ENCODE results near the gene MED14. TPM values are rescaled to one million over a fixed set of nuclear protein-coding genes. Genes with fewer than 3 reads are reported as not detected.
"Not testable (repeated sequence)": the region's sequence is repeated elsewhere in the genome, so short reads cannot be mapped to it uniquely, and the experiment has no call there.

Gene MED14
- total RNA-seq: 10 to 100 TPM; 19.4 to 33.1 (median 24.3) TPM

- peak; percentile 96 for ATAC-seq
- peaks cover 0 to 40% (median 0%) of the 10 kb centered on the region in 3 donors for H3K4me1 ChIP-seq
- no peaks in the 10 kb centered on the region for H3K27me3 ChIP-seq
- H3K4me3 ChIP-seq: peak within 1 kb of the TSS; percentile 72 to 76
- 3% methylated on average over 15 of the region's 88 CpGs; no CpG with 5 or more reads in 1 of the 2 donors for WGBS, 2 donors (ENCODE audit: low coverage in 1 of 2)
- no peaks in the 10 kb centered on the region for H3K36me3 ChIP-seq
- TF ChIP-seq POLR2A (IDR thresholded peaks at IDR 0.05): peak; percentile 49 to 67
- peak; percentile 73 for TF ChIP-seq POLR2AphosphoS5 (IDR thresholded peaks at IDR 0.05)
- peak in 3 of 4 experiments; percentile 50 to 63 (median 53) for TF ChIP-seq CTCF (IDR thresholded peaks at IDR 0.05)
- no peak for TF ChIP-seq EP300 (IDR thresholded peaks at IDR 0.05)
- H3K27ac ChIP-seq: peak within 1 kb of the TSS; percentile 92 to 96 (median 92)
- H3K9me3 ChIP-seq: no peaks in the 10 kb centered on the region
Measured at GRCh38 chrX:40735325-40736169, at the start of gene MED14. Gene MED14 (minus strand): TSS chrX:40735542. CDS start chrX:40735412, 130 bp downstream.

GRCh38 chrX:40784516-40785151 lies 49.3 kb upstream of the MED14 start:
- no peak overlapping the region for H3K27ac ChIP-seq
- TF ChIP-seq POLR2A (IDR thresholded peaks at IDR 0.05): no peak
- no peak for TF ChIP-seq CTCF (IDR thresholded peaks at IDR 0.05)
- no peak for TF ChIP-seq POLR2AphosphoS5 (IDR thresholded peaks at IDR 0.05)
- TF ChIP-seq EP300 (IDR thresholded peaks at IDR 0.05): no peak
- no peak overlapping the region for H3K4me3 ChIP-seq
- ATAC-seq: no peak
- H3K27me3 ChIP-seq: no peaks in the 10 kb centered on the region
- 59 to 76% methylated on average over 3 to 4 of the region's 4 CpGs for WGBS, 2 donors (ENCODE audit: low coverage in 1 of 2)
- H3K36me3 ChIP-seq: no peaks in the 10 kb centered on the region
- no peaks in the 10 kb centered on the region for H3K4me1 ChIP-seq
- no peaks in the 10 kb centered on the region for H3K9me3 ChIP-seq

- not testable (repeated sequence) for H3K4me1 ChIP-seq, H3K9me3 ChIP-seq, ATAC-seq, H3K27me3 ChIP-seq, H3K36me3 ChIP-seq, H3K27ac ChIP-seq, H3K4me3 ChIP-seq
- 85 to 100% methylated on average over 1 to 4 of the region's 11 CpGs for WGBS, 2 donors (ENCODE audit: low coverage in 1 of 2)
Measured at GRCh38 chrX:40782644-40783259, 47.4 kb upstream of the MED14 start.

GRCh38 chrX:40780951-40781350 lies 45.6 kb upstream of the MED14 start:
- Histone ChIP-seq H3K9me3 (no peaks in the 10 kb centered on the region), H3K4me3 (no peak overlapping the region), H3K27me3 (no peaks in the 10 kb centered on the region), H3K27ac (no peak overlapping the region), H3K4me1 (no peaks in the 10 kb centered on the region), H3K36me3 (no peaks in the 10 kb centered on the region)
- TF ChIP-seq POLR2A (IDR thresholded peaks at IDR 0.05): no peak
- no peak for TF ChIP-seq EP300 (IDR thresholded peaks at IDR 0.05)
- TF ChIP-seq POLR2AphosphoS5 (IDR thresholded peaks at IDR 0.05): no peak
- TF ChIP-seq CTCF (IDR thresholded peaks at IDR 0.05): no peak
- 61 to 67% methylated on average over 2 of the region's 2 CpGs for WGBS, 2 donors (ENCODE audit: low coverage in 1 of 2)
- no peak for ATAC-seq

- Histone ChIP-seq H3K27ac (no peak overlapping the region), H3K4me3 (no peak overlapping the region), H3K36me3 (no peaks in the 10 kb centered on the region), H3K4me1 (no peaks in the 10 kb centered on the region), H3K27me3 (no peaks in the 10 kb centered on the region), H3K9me3 (no peaks in the 10 kb centered on the region)
- no peak for ATAC-seq
- WGBS, 2 donors (ENCODE audit: low coverage in 1 of 2): 85% methylated on average over 3 of the region's 6 CpGs; no CpG with 5 or more reads in 1 of the 2 donors
- TF ChIP-seq EP300 (IDR thresholded peaks at IDR 0.05): no peak
- no peak for TF ChIP-seq POLR2AphosphoS5 (IDR thresholded peaks at IDR 0.05)
- TF ChIP-seq CTCF (IDR thresholded peaks at IDR 0.05): no peak
- no peak for TF ChIP-seq POLR2A (IDR thresholded peaks at IDR 0.05)
Measured at GRCh38 chrX:40780082-40780481, 44.7 kb upstream of the MED14 start.

Measured in gastroesophageal sphincter (tissue), 4 donors.